ENCODE measurements around the gene KLF1.
"Not testable (repeated sequence)": the region's sequence is repeated elsewhere in the genome, so short reads cannot be mapped to it uniquely, and the experiment has no call there.

KLF1 gene

DNA sequence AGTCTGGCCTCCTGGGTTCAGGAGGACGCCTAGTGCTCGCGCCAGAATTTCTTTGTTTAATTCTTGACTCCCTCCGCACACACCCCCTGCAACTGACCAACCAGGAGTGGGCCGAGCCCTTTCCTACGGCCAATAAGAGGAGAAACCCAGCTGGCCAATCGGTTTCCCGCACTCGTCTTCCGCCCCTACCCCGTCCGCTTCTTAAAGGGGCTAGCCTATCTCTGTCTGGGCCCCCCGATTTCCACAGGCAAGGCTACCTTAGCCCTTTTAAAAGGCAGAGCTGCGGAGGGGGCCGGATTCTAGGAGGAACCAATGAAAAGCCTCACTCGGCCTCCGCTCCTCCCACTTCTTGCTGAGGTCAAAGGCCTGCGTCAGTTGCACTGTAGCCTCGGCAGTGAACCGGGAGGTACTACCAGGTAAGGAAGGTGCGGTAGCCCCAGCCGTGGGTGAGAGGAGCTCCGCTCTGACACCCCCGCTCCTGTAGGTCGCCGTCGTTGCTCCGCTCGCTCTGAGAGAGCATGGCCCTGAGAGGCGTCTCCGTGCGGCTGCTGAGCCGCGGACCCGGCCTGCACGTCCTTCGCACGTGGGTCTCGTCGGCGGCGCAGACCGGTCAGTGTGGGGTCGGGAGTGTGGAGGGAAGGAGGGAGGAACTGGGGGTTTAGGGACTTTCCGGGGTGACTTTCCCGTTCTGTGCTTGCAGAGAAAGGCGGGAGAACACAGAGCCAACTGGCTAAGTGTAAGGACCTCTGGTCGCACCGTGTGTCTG, 4.0 kb upstream of the KLF1 start, which contains the start of gene GCDH:
Gene GCDH (plus strand): TSS at position 374 of the 766 bp plus-strand sequence. CDS start 145 bp downstream, at position 519.
- DNase-seq (ENCODE audit: low read depth): peak; percentile 91

DNA sequence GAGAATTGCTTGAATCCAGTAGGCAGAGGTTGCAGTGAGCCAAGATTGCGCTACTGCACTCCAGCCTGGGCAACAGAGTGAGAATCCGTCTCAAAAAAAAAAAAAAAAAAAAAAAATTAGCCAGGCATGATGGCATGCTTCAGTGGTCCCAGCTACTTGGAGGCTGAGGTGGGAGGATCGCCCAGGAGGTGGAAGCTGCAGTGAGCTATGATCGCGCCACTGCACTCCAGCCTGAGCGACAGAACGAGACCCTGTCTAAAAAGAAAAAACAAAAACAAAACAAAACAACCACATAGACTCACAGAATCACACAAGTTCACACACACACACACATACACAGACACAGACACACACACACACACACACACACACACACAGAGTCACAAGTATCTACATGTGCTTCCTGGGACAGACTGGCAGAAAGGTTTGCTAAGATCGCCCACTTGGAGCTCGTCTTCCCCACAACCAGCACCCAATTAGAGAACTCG, 3.3 kb upstream of the KLF1 start:
- DNase-seq (ENCODE audit: low read depth): not testable (repeated sequence)

DNA sequence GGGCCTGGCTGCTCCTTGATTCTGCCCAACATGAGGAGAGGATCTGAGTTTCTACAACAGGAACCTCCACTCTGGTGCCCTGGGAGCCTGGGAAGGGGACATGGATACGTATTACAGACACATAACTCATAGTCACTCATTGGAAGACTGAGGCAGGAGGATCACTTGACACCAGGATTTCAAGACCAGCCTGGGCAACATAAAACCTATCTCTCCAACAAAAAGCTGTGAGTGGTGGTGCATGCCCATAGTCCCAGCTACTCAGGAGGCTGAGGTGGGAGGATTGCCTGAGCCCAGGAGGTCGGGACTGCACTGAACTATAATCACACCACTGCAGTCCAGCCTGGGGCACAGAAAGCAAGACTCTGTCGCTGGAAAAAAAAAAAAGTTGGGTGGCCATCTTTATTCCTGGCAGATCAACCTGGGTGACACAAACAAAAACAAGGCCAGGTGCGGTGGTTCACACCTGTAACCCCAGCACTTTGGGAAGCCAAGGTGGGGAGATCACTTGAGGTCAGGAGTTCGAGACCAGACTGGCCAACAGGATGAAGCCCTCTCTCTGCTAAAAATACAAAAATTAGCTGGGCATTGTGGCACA, 1.1 kb upstream of the KLF1 start:
- no peak for DNase-seq (ENCODE audit: low read depth)

DNA sequence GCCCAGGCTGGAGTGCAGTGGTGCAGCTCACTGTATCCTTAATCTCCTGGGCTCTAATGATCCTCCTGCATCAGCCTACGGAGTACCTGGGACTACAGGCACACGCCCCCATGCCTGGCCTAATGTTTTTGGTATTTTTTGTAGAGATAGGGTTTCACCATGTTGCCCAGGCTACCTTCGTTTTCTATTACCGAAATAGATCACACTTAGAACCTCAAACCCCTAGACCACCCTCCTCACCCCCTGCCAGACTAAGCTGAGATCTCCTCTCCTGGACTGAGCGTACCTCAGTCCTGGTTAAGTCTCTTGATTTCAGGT, 391 bp downstream of the KLF1 start:
- DNase-seq (ENCODE audit: low read depth): no peak

DNA sequence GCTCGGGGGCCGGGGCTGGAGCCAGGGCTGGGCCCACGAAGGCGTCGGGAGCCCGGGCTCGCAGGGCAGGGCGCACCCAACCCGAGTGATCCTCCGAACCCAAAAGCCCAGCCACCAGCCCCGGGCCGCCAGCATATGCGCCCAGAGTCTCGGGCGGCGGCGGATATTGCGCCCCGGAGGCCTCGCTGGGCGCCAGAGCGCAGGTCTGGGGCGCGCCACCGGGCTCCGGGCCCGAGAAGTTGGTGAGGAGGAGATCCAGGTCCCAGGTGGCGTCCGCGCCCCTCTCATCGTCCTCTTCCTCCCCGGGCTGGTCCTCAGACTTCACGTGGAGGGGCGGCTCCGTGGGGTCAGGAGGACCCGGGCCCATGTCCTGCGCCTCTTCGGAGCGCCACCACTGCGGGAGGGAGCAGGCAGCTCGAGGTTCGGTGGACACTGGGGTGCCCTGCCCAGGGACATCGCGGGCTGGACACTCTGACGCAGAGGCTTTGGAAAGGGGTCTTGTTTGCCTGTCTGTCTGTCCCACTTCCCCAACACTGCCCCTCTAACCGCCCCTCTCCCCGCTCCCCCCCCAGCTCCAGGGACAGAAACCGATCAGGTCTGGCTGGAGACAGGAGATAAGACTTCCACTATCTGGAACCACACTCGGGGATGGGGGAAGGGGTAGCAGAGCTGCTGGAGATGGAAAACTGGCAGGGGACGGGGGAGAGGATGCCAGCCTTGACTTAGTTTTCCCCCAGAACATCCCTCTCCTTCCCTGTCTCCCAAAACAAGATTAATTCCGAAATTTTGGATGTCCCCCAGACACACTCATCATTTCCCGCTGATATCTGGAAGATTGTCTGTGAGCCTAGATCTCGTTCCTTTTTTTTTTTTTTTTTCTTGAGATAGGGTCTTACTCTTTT, 1.0 kb downstream of the KLF1 start:
- no peak for DNase-seq (ENCODE audit: low read depth)

DNA sequence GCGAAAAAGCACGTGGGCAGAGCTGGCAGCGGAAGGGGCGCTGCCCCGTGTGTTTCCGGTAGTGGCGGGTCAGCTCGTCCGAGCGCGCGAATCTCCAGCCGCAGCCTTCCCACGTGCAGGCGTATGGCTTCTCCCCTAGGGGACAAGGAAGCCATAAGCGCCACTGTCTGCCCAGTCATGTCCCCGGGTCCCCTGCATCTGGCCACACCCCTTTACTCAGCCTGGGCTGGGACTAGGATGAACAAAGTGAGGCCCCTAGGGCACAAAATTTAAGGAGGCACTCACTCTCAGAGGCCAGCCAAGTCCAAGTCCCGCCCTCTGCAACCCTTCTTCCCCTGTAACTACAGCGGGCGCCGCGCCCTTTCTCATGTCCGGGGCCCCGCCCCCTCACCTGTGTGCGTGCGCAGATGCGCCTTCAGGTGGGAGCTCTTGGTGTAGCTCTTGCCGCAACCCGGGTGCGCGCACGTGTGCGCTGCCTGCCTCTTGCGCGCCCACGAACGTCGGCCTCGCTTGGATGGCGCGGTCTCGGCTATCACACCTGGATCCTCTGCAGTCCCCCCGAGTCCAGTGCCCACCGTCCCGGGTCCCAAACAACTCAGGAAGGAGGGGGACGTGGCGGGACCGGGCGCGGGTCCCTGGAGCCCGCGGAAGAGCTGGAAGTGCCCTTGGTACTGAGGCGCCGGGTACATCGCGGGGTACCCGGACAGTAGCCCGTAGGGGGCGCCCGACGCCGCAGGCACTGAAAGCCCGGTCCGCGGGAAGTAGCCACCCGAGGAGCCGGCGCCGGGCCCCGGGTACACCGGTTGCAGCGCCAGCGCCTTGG, 1.9 kb downstream of the KLF1 start:
- peak; percentile 81 for DNase-seq (ENCODE audit: low read depth)

DNA sequence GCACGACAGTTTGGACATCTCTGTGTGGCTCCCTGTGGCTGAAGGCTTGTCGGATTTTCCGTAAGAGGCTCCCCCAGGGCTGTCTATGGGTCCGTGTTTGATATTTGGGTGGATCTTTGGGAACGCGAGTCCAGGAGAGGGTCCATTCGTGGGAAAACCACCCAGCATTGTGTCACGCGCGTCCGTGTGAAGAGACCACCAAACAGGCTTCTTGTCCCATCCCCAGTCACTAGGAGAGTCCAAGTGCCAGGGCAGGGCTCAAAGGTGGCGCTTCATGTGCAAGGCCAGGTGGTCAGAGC, 2.4 kb downstream of the KLF1 start:
- no peak for DNase-seq (ENCODE audit: low read depth)

DNA sequence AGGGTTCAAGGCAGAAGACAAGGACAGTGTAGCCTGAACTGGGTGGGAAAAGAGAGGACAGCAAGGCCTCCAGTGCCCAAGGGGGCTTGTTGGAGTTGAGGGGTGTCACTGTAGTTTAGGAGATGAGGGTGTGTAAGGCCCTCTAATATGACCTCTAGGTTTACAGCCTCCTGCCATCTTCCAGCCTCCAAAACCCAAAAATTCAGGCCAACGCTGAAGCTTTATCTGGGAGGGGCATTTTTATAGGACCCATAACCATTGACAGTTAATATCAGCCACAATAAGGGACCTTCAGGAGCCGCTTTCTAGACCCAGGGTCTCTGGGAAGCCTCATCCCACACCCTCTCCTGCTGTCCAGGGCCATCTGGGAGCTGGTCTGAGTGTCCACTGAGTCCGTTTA, 2.8 kb downstream of the KLF1 start:
- DNase-seq (ENCODE audit: low read depth): no peak

DNA sequence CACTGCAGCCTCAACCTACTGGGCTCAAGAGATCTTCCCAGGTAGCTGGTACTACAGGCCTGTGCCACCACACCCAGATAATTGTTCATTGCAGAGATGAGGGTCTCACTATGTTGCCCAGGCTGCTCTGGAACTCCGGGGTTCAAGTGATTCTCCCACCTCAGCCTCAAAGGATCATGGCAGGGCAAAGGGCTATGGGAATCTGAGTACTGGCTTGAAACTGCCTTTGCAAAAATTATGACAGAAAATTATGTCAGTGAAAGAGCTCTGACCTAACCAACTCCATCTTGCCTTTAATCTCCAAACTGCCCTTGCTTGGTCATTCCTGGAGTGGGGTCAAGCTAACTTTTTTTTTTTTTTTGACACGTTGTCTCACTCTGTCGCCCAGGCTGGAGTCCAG, 4.4 kb downstream of the KLF1 start:
- DNase-seq (ENCODE audit: low read depth): no peak

DNA sequence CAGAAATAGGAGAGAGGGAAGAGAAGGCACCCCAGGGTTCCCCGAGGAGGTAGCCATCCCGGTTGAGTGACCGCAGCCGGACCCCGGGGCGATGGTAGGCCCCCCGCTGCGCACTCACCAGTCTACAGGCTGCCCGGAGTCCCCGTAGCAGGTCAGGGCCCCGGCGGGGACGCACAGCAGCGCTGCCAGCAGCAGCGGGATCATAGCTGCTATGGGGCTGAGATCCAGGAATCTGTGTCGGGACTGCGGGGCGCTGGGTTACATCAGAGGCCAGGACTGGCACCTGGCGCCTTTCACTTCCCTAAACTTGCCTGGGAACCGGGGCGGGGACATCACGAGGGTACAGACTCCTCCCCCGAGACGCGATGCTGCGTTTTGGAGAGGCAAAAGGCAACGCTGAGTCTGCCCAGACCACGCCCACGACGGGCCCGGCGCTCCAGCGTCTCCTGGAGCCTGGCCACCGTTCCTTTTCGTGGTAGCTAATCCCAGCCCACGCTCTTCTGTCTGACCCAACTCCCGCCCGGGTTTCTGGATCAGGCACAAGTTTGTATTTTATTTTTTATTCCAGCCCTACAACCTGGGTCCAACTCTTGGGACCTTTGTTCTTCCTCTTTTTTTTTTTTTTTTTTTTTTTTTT, 5.7 kb downstream of the KLF1 start, which contains the start of gene DNASE2:
Gene DNASE2 (minus strand): TSS at position 278 of the 637 bp plus-strand sequence. CDS start 74 bp downstream, at position 204.
- peak; percentile 80 for DNase-seq (ENCODE audit: low read depth)

DNA sequence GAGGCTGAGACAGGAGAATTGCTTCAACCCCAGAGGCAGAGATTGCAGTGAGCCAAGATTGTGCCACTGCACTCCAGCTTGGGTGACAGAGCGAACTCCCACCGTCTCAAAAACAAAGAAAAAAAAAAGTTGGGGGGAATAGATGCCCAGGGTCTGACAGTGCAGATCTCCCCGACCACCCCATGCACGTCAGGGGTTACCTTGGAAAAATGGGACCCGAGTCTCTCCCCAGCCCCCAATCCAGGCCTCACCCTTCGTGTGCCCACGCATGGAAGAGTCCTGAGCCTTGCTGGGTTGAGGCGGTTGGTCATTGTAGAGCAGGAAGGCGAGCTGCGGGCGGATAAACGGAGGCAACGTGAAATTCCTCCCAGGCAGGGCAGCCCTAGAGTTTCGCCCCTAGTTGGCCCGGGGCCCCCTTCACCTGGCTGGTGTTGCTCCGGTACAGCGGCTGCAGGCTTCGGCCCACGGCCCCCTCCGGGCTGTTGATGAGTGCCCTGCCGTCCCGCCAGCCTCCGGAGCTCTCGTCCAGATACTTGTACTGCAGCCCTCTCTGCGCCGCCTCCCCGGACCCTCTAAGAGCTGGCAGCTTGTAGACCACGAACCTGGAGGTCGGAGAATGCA, 6.3 kb downstream of the KLF1 start:
- no peak for DNase-seq (ENCODE audit: low read depth)

DNA sequence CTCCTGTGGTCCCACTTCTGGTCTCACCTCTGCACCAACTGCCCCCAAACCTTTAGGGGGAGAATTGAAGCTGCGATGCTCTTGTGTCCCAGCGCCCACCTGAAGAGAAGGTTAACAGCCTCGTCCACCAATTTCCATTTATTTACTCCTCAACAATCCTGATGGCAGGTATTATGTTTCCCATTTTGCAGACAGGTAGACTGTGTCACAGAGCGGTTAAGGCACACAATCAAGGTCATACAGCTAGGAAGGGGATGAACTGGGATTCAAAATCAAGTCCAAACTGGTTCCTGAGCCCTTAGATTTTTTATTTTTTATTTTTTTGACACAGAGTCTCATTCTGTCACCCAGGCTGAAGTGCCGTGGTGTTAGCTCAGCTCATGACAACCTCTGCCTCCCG, 11.9 kb downstream of the KLF1 start:
- no peak for DNase-seq (ENCODE audit: low read depth)

DNA sequence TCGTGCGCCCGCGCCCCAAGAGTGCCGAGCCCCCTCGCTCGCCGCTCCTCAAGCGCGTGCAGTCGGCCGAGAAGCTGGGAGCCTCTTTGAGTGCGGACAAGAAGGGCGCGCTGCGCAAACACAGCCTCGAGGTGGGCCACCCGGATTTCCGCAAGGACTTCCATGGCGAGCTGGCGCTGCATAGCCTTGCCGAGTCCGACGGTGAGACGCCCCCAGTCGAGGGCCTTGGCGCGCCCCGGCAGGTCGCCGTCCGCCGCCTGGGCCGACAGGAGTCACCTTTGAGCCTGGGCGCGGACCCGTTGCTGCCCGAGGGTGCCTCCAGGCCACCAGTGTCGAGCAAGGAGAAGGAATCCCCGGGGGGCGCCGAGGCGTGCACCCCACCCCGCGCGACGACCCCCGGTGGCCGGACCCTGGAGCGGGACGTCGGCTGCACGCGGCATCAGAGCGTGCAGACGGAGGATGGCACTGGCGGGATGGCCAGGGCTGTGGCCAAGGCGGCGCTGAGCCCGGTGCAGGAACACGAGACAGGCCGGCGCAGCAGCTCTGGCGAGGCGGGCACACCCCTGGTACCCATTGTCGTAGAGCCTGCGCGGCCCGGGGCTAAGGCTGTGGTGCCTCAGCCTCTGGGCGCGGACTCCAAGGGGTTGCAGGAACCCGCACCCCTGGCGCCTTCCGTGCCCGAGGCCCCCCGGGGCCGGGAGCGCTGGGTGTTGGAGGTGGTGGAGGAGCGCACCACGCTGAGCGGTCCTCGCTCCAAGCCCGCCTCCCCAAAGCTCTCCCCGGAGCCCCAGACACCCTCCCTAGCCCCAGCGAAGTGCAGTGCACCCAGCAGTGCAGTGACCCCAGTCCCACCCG, 12.9 kb downstream of the KLF1 start:
- DNase-seq (ENCODE audit: low read depth): no peak

DNA sequence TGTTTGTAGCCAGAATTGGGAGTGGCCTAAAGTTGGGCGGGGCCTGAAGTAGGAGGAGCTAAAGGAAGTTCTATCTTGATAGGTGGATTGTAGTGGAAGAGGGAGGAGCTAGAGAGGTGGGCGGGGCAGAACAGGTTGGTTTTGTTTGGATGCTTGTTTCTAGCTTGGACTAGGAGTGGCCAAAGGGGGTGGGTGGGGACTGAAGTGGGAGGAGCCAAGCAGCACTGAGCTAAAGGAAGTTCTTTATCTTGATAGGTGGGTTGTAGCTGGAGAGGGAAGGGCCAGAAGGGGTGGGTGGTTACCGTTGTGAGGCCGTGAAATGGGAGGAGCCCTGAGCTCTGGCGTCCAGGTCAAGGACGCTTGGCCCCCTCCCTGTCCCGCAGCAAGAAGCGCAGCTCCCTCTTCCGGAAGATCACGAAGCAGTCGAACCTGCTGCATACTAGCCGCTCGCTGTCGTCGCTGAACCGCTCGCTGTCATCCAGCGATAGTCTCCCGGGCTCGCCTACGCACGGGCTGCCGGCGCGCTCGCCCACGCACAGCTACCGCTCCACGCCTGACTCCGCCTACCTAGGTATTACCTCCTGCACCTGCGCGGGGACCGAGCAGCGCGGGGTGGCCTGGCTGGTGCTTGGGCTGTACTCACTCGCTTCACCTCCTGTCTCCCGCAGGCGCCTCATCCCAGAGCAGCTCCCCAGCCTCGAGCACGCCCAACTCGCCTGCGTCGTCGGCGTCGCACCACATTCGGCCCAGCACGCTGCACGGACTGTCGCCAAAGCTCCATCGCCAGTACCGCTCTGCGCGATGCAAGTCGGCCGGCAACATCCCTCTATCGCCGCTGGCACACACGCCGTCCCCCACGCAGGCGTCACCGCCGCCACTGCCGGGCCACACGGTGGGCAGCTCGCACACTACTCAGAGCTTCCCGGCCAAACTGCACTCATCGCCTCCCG, 13.8 kb downstream of the KLF1 start:
- peak; percentile 39 for DNase-seq (ENCODE audit: low read depth)

DNA sequence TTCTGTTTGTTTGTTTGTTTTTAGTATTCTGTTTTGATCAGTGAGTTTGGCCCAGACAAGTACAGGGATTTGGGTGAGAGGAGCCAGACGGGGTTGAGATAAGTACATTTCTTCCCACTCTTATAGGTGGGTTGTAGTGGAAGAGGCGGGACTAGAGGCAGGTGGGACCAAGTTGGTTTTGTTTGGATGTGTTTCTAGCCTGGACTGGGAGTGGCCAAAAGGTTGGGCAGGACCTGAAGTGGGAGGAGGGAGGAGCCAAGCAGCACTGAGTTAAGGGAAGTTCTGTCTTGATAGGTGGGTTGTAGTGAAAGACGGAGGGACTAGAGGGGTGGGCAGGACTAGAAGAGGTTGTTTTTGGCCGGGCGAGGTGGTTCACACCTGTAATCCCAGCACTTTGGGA, 14.7 kb downstream of the KLF1 start:
- DNase-seq (ENCODE audit: low read depth): no peak

DNA sequence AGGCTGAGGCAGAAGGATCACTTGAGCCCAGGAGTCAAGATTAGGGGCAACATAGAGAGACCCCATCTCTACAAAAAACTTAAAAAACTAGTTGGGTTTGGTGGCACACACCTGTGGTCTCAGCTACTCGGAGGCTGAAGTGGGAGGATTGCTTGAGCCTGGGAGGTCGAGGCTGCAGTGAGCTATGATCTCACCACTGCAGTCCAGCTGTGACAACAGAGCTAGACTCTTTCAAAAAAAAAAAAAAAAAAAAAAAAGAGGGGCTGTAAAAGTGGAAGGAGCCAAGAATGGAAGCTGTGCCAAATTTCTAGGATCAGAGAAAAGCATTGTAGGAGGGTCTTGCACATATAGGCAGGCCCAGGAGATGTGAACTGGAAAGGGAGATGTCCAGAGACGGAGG, 15.3 kb downstream of the KLF1 start:
- DNase-seq (ENCODE audit: low read depth): no peak

DNA sequence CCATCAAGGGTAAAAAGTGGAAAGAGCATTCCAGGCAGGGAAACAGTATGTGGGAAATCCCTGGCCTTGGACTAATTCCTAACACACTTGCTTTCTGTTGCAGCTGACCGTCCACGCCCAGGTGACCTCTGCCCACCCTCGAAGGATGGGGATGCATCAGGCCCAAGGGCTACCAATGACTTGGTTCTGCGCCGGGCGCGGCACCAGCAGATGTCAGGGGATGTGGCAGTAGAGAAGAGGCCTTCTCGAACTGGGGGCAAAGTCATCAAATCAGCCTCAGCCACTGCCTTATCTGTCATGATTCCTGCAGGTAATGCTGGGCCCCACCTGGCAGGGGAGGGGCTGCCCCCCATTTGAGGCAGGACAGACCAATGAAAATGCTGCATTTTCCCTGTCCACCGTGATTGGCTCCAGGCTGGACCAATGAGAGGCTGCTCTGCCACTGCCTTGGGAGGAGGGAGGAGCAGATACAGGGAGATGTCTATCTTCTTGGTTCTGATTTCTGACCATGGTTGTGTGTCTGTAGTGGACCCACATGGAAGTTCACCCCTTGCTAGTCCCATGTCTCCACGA, 18.4 kb downstream of the KLF1 start:
- DNase-seq (ENCODE audit: low read depth): no peak
